Ovary (tissue), 3 donors: ENCODE data around the gene KIAA1328.

Experiments used
- CTCF ChIP-seq, 3 donors: fragments of 450-650 bp in 2 of 3; fragments of 200-600 bp in 1 of 3; IDR thresholded peaks; one replicate each; pipeline versions ENCODE4 v1.5.1 to v1.8.0; 2016 to 2022; ENCODE audit warnings: antibody characterized with exemption in 3 of 3, mild to moderate bottlenecking in 1 of 3
- EP300 ChIP-seq: sonication (generic); formaldehyde crosslinking; IDR thresholded peaks from one replicate; pipeline ENCODE4 v1.6.1; 2017; ENCODE audit warnings: antibody characterized with exemption
- POLR2A ChIP-seq: fragments of 450-650 bp; IDR thresholded peaks from one replicate; pipeline ENCODE4 v1.6.1; 2017; ENCODE audit warnings: antibody characterized with exemption, mild to moderate bottlenecking, moderate library complexity
- donor health status: DM: no; HTN: no; CAD: no.

GRCh38 chr18:36826556-36826955, 2.4 kb upstream of the KIAA1328 start:
- TF ChIP-seq CTCF (IDR thresholded peaks at IDR 0.05) (no peak), EP300 (no peak), POLR2A (no peak)
